GM18508 (cell line): ENCODE measurements around the gene PPP2R3C.
"Not testable (repeated sequence)": the region's sequence is repeated elsewhere in the genome, so short reads cannot be mapped to it uniquely, and the experiment has no call there.

Experiments
- ATAC-seq: cut with Tn5 transposase; IDR thresholded peaks from one replicate; pipeline ENCODE4 v1.9.1; 2021; ENCODE audit warnings: moderate number of reproducible peaks; ENCODE audit not compliant: insufficient read depth, unreplicated experiment

PPP2R3C gene

DNA sequence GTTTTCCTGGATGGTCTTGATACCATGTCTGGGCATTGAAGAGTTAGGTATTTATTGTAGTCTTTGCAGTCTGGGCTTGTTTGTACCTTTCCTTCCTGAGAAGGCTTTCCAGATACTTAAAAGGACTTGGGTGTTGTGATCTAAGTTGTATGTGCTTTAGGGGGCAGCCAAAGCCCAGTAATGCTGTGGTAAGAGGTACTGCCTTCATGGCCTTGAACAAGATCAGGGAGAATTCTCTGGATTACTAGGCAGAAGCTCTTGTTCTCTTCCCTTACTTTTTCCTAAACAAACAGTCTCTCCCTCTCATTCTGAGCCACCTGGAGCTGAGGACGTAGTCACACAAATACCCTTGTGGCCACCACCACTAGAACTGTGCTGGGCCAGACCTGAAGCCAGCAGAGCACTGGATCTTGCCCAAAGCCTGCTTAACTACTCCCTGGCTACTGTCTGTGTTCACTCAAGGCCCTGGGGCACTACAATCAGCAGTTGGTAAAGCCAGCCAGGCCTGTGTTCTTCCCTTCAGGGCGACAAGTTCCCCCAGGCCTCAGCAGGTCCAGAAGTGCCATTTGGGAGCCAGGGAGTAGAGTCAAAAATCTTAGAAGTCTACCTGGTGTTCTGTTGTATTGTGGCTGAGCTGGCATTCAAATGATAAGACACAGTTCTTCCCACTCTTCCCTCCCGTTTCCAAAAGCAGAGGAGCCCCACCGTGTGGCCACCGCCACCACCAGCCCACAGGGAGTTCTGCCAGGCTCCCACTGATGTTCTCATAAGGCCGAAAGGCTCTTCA, 11.9 kb upstream of the PPP2R3C start:
- ATAC-seq: no peak

DNA sequence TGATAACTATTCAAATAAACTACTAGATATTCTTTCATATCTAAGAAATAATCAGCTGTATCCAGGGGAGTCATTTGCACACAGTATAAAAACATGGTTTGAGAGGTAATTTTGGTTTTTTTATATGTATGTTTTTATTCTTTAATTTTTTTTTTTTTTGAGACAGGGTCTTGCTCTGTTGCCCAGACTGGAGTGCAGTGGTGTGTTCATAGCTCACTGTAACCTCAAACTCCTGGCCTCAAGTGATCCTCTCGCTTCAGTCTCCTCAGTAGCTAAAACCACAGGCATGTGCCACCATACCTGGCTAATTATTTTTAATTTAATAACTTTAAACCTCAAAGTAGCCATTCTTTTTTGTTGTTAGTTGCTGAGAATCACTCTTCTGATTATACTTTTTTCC, 2.3 kb upstream of the PPP2R3C start:
- ATAC-seq: no peak

DNA sequence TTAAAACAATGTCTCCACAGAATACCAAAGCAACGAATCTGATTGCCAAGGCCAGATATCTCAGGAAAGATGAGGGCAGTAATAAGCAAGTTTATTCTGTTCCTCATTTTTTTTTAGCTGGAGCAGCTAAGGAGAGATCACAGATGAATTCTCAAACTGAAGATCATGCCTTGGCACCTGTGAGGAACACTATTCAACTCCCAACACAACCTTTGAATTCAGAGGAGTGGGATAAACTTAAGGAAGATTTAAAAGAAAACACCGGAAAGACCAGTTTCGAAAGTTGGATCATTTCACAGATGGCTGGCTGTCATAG, 1.6 kb upstream of the PPP2R3C start:
- no peak for ATAC-seq

DNA sequence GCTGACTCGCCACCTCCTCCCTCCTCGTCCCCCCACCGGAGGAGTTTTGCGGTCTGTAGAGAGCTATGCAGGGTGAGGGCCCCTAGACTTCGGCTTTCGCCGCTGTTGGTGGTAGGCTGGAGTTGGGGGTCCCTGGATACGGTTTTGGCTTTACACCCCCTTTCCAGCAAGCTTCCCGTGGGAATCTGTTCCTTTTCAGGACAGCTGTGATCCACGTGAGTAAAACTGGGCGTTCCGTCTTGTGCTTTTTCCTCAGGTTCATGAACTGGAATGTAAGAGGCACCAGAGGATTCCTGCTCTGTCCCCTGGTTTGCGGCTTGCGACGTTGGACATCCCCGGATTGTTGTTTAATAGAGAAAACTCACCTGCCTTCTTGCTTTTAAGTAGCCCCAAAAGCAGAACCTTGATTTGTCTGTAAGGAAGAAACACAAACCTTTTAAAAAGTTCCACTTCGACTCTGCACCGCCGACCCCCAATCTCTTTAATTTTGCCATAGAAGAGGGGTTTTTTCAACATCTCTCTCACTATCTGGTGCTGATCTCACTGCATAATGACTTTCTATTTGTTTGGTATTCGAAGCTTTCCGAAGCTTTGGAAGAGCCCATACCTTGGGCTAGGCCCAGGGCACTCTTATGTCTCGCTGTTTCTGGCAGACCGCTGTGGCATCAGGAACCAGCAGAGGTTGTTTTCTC, 1.1 kb upstream of the PPP2R3C start:
- no peak for ATAC-seq

DNA sequence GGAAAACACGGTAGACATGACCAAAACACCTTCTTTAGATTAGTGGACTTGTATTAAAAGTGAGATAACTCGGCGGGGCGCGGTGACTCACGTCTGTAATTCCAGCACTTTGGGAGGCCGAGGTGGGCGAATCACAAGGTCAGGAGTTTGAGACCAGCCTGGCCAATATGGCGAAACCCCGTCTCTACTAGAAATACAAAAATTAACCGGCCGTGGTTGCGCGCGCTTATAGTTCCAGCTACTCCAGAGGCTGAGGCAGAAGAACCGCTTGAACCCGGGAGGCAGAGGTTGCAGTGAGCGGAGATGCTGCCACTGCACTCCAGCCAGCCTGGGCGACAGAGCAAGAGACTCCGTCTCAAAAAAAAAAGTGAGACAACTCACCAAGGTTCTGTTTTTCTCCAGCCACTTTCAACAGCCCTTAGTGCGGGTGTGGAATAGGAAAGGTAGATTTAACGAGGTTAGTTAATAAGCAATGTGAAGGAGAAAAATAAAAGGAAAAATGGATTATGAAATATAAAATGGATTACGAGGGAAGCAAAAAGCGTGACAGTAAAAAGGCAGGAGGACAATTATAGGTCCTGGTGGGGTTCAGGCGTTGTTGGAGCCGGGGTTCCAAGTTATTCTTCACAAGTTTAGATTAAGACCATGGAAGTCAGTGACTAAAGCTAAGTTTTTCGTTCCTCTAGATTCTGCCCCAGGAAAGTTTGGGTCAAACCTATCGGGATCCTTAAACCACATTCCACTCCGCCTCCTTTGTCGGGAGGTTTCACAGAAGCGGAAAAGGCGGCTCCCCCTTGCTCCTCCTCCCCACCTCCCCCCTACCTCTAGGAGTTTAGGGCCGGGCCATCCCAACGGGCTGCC, 534 bp downstream of the PPP2R3C start:
- no peak for ATAC-seq

DNA sequence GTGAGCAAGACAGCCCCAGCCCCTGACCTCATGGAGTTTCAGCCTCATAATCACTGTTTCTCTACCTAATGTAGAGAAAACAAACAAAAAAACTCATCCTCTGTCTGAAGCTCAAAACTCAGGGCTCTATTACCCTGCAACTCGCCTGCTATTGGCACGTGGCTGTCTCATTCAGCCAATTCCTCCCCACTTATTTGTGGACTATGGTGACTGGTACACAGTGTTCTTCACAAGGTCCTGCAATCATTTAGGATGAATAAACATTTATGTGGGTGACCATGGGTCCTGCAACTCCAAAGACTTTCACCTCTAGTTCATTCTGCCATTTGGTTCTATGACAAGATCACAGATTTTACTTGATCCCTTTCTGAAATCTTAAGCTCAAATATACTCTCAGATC, 4.7 kb downstream of the PPP2R3C start:
- no peak for ATAC-seq

DNA sequence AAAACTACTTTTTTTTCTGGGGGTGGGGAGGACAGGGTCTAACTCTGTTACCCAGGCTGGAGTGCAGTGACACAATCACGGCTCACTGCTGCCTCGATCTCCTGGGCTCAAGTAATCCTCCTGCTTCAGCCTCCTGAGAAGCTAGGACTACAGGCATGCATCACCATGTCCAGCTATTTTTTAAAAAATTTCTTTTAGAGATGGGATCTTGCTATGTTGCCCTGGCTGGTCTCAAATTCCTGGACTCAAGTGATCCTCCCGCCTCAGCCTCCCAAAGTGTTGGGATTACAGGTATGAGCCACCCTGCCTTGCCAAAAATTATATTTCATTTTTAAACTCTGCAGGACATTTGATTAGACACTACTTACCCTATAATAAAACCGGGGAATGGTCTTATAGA, 5.5 kb downstream of the PPP2R3C start:
- ATAC-seq: no peak

DNA sequence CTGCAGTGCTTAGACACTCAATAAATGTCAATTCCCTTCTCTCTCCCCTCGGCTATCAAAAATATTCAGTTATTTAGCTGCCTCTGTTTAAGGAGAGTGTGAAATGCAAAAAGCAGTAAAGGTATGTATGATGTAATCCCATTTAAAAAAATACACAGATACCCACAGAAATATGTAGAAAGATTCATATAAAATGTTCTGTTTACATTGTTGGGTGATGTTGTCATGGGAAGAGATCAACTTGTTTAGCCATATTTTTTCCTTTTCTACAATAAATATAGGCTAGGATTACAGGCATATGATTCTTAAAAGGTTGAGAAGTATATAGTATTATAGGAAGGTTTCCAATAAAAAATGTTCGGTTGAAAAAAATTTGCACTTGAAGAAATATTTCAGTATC, 7.8 kb downstream of the PPP2R3C start:
- ATAC-seq: no peak

DNA sequence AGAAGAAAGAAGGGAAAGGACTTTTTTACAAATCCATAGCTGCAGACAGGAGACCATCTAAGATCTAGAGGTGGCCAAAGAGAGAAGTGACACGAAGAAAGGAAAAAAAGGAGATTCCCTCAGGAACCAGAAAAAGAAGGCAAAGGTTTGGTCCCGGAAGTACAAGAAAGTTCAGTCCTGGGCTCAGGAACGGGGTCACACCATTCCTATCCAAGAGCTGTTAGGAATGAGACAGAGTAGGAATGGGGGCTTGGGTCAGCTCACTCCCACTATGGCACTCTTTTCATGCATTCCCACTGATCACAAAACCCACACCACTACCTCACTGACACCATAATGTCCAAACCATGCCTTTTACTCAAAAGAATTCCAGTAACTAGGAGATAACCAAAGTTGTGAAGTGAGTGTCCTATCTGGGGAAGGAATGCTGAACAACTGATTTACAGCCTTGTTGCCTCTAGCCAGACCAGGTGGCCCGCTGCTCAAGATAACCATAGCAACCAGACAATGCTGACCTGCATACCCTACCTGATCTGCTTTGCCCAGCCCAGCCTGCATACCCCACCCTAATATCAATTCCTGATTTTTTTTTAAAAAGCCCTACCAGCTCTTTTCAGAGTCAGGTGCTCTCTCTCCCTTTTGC, 8.4 kb downstream of the PPP2R3C start:
- ATAC-seq: no peak

DNA sequence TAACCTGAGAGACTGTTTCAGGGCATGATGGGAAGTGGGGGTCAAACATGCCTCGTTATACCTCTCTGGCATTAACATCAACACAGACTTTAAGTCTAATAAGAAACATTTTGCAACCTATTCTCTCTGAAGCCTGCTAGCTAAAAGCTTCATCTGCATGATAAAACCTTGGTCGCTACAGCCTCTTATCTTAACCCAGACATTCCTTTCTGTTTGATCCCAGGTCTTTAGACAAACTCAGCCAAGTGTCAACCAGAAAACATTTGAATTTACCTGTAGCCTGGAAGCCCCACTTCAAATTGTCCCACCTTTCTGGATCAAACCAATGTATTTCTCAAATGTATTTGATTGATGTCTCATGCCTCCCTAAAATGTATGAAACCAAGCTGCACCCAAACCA, 9.1 kb downstream of the PPP2R3C start:
- no peak for ATAC-seq

DNA sequence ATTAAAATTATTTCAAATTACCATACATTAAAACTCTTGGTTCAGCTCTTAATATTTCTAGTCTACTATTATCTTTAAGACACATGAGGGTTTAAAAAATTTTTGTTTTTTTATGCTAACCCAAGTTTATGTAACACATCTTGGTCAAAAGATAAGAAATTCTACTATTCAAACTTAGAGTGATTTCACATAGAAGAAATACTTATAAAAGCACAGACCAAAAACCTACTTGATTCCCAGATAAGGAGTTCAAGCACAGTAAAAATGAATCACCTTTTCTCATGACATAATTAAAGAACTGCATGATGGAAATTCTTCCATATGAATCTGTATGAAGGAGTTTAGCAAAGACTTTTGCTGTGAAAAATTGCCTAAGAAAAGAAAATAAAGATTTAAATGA, 13.9 kb downstream of the PPP2R3C start:
- ATAC-seq: no peak

DNA sequence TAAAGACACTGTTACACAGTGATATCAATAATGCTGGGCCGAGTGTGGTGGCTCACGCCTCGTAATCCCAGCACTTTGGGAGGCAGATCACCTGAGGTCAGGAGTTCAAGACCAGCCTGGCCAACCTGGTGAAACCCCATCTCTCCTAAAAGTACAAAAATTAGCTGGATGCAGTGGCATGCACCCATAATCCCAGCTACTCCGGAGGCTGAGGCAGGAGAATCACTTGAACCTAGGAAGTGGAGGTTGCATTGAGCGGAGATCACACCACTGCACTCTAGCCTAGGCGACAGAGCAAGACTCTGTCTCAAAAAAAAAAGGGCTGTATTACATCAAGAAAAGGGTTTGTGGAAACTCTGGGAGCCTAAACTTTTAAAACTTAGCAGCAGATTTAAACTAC, 27.1 kb downstream of the PPP2R3C start:
- not testable (repeated sequence) for ATAC-seq

DNA sequence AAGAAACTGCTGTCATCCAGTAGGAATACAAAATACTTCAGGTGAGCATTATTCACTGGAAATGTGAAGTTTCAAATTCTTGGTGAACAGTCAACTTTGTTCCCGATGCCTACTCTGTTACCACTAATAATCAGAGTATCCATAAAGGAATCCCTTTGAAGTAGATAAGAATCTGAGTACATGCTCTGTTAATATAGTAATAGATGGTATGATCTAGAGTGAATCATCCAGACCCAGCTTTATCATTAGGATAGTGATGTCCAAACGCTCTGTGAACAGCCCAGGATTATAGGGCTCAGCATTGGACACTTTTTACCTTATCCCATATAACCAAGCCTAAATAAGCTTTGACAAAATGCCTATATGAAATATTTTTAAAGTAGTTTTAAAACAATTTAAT, 33.3 kb downstream of the PPP2R3C start:
- ATAC-seq: no peak

DNA sequence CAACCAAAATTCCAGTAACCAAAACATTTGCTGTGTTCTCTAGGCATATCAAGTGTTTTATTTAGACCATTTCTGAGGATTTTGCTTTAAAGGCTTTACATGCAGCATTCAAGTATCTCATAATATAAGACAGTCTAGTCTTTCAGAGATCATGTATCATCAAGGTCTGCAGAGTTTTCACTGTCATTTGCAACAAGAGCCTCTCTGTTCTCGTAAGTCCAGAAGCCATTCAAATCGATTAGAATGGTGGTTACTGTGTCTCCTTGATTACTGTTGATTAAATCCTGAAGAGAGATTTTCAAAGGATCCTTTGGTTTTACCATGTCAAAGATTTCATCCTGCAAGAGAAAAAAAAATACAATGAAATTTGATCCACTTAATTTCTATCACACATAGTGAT, 36.3 kb downstream of the PPP2R3C start:
- no peak for ATAC-seq

DNA sequence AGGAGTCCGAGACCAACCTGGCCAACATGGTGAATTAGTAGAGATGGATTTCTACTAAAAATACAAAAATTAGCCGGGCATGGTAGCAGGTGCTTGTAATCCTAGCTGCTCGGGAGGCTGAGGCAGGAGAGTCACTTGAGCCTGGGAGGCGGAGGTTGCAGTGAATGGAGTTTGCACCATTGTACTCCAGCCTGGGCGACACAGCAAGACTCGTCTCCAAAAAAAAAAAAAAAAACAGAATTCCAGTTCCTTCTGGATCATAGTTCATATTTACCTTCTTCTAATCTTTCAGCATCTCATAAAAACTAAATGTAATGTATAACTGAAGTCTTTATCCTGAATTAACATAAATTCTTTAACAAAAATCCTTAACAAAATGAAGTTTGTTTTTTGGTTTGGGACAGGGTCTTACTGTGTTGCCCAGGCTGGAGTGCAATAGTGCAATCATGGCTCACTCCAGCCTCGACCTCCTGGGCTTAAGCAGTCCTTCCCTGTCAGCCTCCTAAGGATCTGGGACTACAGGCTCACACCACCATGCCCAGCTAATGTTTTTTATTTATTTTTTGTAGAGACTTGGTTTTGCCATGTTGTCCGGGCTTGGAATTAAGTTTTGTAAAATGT, 38.1 kb downstream of the PPP2R3C start:
- no peak for ATAC-seq

DNA sequence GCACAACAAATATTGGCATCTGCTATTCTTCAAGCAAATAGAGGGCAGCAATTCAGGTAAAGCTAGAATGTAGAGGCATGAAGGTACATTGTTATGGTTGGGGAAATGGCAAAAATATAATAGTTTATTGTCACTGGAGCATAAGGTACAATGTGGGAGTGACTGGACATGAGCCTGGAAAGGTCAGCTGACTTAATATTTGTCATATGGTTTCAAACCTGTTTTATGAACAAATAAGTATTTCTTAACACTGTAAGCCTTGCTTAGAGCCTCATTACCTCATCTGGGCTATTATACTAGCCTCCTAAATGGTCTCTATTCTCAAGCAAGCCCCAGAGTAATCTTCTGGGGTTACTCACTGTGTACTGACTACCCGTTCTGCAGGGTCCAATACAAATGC, 42.0 kb downstream of the PPP2R3C start:
- no peak for ATAC-seq

DNA sequence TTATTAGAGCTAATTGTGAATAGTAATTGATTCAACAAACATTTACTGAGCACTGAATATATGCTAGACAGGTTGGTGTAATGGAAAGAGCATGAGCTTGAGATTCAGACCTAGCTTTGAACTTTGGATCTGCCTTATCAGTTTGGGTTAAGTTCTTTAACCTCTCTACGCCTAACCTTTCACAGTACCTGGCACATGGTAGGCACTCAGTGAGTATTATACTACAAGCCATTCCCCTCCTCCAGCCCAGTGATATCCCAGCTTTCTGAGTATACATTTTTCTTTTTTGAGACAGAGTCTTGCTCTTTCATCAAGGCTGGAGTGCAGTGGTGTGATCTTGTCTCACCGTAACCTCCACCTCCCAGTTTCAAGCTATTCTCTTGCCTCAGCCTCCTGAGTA, 43.7 kb downstream of the PPP2R3C start:
- no peak for ATAC-seq

DNA sequence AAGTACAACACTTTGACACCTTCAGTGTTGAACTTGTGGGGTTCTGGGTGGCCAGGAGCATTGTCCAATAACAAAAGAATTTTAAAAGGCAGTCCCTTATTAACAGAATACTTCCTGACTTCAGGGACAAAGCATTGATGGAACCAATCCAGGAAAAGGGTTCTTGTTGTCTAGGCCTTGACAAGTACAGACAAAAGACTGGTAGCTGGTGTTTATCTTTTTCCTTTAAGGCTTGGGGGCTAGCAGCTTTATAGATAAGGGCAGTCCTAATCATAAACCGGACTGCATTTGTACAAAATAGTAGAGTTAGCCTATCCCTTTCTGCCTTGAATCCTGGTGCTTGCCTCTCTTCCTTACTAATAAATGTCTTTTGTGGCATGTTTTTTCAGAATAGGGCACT, 48.3 kb downstream of the PPP2R3C start:
- no peak for ATAC-seq

DNA sequence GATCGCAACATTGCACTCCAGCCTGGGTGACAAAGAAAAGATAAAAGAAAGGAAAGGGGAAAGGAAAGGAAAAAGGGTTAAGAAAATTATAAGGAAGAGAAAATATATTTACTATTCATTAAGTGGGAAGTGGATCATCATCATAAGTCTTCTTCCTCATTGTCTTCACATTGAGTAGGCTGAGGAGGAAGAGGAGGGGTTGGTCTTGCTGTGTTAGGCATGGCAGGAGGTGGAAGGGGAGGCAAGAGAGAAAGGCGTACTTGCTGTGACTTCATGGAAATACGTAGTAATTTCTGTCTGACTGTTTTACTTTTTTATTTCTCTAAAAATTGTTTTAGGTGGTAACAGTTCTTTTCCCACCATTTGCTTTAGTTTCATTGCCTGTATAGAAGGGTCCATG, 49.6 kb downstream of the PPP2R3C start:
- no peak for ATAC-seq

DNA sequence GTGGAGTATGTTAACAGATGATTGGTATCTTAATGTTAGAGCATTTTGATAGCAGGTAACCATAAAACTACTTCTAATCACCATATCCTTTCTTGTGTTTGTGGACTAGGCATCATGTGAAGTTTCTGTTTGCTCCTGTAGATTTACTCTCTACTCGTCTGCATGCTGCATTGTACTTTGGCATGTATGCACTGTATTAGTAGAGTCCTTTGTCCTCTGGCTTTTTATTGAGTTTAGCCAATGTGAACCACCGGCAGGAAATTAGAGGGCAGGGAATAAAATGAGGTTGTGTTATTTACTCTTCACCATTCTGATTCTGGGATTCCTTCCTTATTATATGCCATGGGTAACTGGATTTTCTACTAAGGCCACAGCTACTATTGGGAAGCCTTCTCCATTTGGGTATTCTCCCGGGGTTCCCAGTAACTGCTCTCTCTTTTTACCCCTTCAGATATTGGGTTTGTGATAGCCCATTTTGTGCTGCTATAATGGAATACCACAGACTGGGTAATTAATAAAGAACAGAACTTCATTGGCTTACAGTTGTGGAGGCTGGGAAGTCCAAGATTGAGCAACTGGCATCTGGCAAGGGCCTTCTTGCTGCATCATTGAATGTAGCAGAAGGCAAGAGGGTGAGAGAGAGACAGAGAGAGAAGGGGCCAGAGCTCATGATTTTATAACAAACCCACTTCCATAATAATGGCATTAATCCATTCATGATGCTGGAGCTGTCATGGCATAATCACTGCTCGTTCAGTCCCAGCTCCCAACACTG, 53.4 kb downstream of the PPP2R3C start:
- no peak for ATAC-seq
